GM18517 (cell line): ENCODE data around the gene EFR3B.
"Not testable (repeated sequence)": the region's sequence is repeated elsewhere in the genome, so short reads cannot be mapped to it uniquely, and the experiment has no call there.

Experiments used
- ATAC-seq: cut with Tn5 transposase; IDR thresholded peaks from one replicate; pipeline ENCODE4 v1.9.1; 2021; ENCODE audit warnings: mild to moderate bottlenecking, moderate library complexity; ENCODE audit not compliant: unreplicated experiment

The EFR3B gene

GRCh38 chr2:25072606-25073005 lies 30.7 kb downstream of the EFR3B start:
- no peak for ATAC-seq

- no peak for ATAC-seq
These were observed 31.1 kb downstream of the EFR3B start for GRCh38 chr2:25073025-25073424.

GRCh38 chr2:25073914-25074313 lies 32.0 kb downstream of the EFR3B start:
- no peak for ATAC-seq

GRCh38 chr2:25074826-25075225 lies 33.0 kb downstream of the EFR3B start:
- ATAC-seq, result no peak

GRCh38 chr2:25076749-25077148 lies 34.9 kb downstream of the EFR3B start:
- no peak for ATAC-seq

GRCh38 chr2:25077789-25078169 lies 35.9 kb downstream of the EFR3B start:
- ATAC-seq, result no peak

- no peak for ATAC-seq
These were observed 36.5 kb downstream of the EFR3B start for GRCh38 chr2:25078170-25079049.

- ATAC-seq, result no peak
These were observed 37.3 kb downstream of the EFR3B start for GRCh38 chr2:25079050-25079635.

- ATAC-seq, result no peak
These were observed 39.4 kb downstream of the EFR3B start for GRCh38 chr2:25081237-25081790.

GRCh38 chr2:25082002-25082622 lies 40.2 kb downstream of the EFR3B start:
- no peak for ATAC-seq

GRCh38 chr2:25085761-25086560 lies 44.1 kb downstream of the EFR3B start:
- ATAC-seq, result no peak

- no peak for ATAC-seq
These were observed 47.1 kb downstream of the EFR3B start for GRCh38 chr2:25088817-25089516.

GRCh38 chr2:25089605-25090315 lies 47.9 kb downstream of the EFR3B start:
- no peak for ATAC-seq

GRCh38 chr2:25090801-25091200 lies 48.9 kb downstream of the EFR3B start:
- ATAC-seq, result no peak

- no peak for ATAC-seq
These were observed 49.4 kb downstream of the EFR3B start for GRCh38 chr2:25091265-25091664.

GRCh38 chr2:25098056-25098455 lies 56.2 kb downstream of the EFR3B start:
- no peak for ATAC-seq

GRCh38 chr2:25098670-25099486 lies 57.0 kb downstream of the EFR3B start:
- no peak for ATAC-seq

- not testable (repeated sequence) for ATAC-seq
These were observed 60.5 kb downstream of the EFR3B start for GRCh38 chr2:25102352-25102751.
